Measurements from ENCODE around the gene RAD51B.
"Not testable (repeated sequence)": the region's sequence is repeated elsewhere in the genome, so short reads cannot be mapped to it uniquely, and the experiment has no call there.

Gene RAD51B

DNA sequence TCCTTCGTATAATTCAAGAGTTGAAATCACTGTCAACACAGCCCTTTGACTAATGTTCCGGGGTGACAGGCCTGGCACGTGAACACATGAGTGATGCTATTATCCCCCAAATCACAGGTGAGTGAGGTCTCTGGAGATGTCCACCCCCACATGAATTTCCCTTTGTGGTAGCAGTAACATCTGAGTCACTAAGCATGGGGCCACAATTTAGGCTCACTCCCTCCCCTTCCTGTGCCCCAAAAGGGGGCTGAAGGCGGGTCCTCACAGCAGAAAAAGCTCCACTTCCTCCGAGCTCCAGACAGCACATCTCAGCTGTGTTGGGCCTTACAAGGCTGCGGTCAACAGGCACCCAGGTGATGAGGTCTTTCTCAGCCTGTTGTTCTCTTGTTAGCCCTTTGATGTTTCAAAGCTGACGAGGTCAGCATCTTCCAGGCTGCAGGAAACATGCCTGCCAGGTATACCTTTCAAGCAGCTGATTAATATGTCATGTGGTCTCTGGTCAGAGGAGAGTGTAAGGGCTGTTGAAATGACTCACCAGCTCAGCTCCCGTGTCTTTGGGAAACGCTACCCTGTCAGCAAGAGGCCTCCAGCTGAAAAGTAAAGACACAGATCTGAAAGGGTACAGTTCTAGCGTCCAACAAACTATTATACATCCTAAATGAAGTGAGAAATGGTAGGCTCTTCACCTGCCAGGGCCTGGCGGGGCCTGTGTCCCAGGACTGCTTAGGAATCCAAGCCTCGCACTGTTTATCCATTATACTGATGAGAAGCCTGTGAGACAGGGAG is 866.0 kb downstream of the RAD51B start:
- peak; percentile 52 to 64 (median 60) for DNase-seq

DNA sequence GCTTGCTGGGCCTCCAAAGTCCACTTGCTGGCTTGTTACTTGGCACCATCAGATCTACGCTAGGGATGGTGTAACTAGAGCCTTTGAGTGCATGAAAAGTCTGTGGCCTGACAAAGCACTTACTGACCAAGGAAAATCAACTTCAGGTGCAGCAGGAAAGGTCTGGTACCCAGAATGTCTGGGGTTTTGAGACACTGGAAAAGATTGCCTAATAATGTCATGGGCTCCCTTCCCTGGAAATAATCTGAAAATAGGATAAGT is 866.6 kb downstream of the RAD51B start:
- no peak for DNase-seq

DNA sequence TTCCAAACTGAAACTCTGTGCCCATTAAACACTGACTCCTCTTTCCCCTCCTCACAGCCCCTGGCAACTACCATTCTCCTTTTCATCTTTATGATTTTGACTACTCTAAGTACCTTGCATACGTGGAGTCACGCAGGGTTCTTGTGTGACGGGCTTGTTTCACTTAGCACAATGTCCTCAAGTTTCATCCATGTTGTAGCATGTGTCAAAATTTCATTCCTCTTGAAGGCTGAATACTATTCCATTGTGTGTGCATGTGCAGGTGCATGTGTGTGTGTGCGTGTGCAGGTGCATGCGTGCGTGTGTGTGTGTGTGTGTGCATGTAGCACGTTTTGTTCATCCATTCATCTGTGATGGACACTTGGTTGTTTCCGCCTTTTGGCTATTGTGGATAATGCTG is 867.1 kb downstream of the RAD51B start:
- DNase-seq, result no peak

DNA sequence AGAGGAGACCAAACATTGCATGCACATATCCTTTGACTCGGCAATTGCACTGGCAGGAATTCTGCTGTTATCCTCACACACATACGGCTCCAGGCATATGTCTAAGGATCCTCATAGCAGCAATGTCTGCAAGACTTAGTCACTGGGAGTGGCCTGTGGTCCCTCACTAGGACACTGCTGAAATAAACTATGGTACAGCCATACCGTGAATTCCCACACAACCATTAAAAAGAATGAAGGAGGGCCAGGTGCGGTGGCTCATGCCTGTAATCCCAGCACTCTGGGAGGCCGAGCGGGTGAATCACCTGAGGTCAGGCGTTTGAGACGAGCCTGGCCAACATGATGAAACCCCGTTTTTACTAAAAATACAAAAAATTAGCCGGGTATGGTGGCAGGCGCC is 868.2 kb downstream of the RAD51B start:
- no peak for DNase-seq

DNA sequence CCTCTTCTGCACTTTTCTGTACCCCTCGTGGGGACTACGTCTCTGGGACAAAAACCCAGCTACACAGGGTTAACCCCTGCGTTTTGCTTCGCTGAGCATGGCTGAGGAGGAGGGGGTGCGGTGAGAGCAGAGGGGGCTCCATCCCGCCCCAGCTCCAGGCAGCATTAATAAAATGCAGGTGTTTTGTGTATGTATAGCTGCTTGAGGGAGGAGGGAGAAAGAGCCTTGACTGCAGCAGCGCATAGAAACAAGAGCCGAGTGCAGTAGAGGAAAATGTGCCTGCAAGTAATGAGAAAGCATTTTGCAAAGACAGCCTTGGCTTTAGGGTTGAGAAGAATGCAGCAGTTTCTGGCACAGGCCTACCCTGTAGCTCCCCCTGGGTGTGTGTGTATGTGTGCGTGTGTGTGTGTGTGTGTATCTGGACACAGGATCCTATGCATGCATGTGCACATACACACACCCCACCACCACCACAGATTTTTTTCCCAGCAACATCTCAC is 869.3 kb downstream of the RAD51B start:
- no peak for DNase-seq

DNA sequence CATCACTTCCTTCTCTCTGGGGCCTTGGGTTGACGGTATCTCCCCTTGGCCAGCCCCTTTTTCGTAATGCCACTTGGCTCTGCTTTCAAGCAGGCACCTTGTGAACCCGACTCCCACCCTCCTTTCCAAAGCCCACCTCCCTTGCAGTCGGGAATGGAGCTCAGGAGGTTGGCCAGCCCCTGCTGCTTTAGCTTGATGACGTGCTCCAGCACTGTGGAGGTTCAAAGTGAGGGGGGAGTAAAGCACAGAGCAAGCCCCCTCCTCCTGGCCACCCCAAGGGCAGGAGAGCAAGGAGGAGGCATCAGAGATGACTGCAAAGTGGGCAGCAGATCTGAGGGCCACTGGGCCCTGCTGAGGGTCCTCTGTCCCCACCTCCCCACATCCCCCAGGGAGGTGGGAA is 869.9 kb downstream of the RAD51B start:
- no peak for DNase-seq

DNA sequence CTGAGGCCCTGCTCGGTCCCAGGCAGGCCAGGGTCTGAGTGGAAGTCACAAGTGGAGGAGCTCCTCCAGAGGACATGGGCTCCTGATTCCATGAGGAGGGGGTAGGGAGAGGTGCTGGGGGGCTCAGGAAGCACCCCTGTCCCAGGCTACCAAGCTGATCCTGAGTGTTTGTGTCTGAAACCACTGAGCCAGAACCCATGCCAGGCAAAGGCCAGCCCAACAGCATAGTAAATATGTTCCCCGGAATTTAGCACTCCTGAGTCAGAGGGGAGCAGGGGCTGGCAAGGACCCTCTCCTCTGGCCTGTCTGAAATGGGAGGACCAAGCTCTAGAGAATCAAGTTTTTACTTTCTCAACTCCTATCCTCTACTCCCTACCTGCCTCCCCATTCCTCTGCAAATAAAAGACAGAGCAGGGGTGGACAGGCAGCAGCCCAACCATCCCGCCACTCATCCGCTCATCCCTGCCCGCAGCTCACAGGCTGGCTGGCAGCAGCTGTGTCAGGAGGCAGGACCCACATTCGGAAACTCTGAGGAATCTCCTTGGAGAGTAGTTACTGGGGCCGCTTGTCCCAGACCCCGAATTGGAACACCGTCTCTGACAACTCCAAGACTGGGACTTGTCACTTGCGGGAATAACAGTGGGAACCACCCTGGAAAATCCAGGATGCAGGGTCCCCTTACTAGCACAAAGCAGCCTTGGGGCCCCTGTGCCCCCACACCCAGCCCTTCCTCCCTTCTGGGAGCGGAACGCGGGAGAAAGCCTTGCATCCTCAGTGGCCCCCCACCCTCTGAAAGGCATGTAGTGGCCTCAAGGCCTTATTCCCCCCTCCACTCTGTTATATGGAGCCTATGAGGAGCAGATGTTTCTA is 870.7 kb downstream of the RAD51B start:
- DNase-seq, result no peak

DNA sequence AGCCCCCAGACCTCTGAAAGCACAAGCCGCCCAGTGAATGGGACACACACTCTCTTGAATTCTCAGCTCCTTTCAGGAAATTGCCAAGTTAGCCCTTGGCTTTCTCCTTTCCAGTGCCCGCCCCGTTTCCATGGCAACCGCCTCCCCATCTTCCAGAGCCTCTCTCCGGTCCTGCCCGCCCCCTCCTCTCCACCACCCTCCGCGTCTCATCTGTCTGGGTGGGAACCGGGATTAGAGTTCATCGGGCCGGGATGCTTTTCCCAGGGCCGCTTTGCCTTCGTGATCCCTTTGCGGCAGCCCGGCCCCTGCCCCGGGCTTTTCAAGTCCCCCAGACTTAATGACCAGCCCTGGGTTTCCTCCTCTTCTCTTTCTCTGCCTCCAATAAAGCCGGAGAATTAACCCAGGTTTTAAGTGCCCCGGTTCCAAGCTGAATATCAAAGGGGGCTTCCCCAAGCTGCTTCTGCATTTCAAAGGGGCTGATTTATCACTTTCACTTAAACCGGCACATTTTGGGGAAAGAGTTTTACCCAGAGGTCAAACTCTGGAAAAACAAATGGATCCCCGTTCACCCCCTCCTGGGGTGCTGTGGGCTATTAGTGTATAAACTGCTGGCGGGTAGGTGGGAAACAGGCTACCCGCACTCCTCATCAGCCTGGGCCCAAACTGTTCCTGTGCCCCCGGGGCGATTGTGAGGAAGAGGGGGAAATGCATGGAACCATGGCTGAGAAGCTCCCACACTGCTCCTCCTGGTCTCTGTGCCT is 871.6 kb downstream of the RAD51B start:
- DNase-seq, result no peak

DNA sequence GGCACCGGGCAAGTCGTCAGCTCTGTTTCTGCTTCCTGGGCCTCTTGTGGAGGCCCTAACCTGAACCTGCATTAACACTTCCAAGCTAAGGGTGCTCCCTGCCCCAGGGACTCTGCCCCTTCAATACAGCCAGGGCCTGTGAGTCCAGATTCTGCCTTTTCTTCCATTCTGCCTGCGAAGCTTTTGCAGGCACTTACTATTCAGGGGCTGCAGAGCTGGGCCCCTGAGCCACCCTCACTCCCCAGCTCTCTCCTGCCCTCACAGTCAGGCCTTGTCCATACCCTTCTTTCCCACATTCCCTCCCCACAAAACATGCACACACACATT is 872.2 kb downstream of the RAD51B start:
- DNase-seq, result no peak

DNA sequence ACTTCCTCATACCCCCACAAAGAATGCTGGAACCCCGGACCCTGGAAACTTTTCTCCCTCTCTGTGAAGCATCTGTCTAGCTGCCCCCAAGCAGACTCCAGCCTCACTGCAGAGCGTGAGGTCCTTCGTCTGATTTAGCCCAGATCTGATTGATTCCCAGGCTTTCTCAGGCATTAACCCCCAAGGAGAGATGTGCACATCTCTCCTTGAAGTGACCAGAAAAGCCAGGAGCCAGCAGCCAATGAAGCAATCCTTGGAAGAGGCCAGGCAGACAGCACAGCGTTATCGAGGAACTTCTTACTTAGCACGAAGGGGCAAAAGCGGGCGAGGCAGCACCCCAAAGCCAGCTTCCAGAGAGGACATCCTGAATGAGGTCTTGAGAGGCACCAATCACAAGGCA is 872.6 kb downstream of the RAD51B start:
- DNase-seq, result no peak

DNA sequence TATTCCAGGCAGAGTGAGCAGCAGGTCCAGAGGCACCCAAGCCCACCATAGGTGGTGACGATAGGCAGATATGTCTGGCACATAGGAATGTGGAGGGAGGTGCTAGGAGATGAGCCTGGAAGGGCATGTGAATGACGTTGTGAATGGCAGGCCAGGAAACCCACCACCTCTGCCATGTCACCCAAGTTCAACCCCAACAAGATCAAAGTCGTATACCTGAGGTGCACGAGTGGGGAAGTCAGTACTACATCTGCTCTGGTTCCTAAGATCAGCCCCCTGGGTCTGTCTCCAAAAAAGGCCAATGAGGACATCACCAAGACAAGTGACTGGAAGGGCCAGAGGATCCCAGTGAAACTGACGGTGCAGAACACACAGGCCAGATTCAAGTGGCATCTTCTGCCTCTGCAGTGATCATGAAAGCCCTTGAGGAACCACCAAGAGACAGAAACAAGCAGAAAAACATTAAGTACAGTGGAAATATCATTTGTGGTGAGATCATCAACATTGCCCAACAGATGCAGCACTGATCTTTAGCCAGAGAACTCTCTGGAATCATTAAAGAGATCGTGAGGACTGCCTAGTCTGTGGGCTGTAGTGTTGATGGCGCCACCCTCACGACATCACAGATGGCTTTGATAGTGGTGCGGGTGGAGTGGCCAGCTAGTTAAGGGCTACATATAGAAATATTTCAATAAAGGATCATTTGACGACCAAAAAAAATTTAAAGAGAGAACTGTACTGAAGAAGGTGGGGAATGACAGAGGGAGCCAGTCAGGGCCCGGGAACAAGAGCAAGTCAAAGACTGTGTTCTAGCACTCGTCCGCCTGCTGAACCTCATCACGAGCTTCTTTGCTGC is 873.6 kb downstream of the RAD51B start:
- no peak for DNase-seq

DNA sequence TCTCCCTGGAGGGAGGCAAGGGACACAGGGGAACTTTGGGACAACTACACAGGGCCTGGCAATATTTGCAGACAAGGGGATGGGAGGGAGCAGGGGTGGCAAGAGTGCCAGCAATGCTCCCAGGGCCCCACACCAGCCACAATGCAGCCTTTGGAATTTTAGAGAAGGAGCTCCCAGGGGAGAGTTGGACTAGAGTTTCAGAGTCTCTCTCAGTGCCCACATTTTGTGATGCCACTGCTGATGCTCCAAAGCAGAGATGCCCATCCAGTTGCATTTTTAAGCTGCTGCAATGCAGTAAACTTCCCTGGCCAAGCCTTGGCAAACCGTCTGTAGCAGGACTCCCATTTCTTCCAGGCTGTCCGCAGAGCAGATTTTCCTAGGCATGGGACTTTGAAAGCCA is 874.3 kb downstream of the RAD51B start:
- no peak for DNase-seq

DNA sequence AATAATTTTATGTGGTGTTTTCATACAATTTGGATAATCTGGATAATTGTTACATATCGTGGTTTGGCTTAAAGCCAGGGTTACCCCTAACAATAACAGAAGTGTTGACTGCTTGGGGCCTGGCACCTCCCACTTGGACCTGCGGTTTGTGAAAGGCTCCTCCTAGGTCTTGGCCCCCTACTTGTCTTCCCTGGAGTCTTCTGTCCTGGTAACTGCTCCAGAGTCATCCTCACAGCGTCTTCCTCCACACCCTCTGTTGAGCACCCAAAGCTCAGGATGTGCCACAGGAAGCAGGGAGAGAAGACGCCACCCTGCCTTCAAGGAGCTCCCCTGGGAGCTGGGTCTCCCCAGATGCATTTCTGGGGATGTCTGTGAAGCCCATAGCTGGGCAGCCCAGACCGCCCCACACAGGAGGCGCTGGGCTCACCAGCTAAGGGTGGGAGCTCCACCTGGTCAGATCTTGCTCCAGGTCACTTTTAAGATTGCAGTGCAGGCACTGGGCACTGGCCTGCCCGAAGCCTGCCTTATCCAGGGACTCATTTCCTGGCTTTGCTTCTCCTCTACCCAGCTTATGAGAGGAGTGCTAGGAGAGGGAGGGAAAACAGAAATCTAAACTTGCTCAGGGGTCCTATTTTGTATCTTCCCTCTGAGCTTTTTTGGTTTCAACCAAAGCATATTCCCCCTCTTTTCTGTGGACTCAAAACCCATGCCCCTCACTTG is 875.1 kb downstream of the RAD51B start:
- DNase-seq, result no peak

DNA sequence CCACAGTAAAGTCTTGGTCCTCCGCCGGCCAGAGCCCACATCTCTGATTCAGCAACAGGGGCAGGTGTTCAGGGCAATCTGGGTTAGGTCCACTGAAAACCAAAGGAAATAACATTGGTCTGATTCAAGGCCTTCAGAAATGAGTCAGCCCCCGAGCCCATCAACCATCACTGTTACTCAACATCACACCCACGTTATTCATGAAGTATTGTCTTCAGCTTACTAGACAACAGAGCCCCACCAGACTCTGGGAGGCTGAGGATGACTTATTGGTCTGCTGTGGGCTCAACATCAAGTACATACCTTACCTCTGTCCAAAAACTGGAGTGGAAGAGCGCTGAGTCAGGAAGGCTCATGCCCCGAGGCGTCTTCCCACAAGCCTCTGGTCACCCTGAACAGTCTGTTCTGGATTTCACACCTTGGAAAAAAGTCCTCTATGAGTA is 875.8 kb downstream of the RAD51B start:
- DNase-seq, result no peak

DNA sequence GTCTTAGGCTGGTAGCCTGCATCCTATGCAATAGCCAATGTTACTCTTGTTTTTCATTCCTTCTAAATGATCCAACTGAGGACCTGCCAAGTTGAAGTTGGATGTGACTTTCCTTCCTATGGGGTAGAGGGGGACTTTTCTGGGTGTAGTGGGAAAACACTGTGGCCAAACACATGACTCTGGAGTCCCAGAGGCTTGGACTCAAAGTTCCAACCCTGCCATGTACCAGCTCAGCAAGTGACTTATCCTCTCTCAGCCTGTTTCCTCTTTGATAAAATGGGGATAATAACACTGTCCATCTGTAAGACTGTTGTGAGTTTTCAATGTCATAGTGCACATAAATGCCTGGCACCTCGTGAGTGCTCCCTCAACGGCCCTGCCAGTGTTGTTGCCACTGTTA is 876.3 kb downstream of the RAD51B start:
- DNase-seq, result no peak

DNA sequence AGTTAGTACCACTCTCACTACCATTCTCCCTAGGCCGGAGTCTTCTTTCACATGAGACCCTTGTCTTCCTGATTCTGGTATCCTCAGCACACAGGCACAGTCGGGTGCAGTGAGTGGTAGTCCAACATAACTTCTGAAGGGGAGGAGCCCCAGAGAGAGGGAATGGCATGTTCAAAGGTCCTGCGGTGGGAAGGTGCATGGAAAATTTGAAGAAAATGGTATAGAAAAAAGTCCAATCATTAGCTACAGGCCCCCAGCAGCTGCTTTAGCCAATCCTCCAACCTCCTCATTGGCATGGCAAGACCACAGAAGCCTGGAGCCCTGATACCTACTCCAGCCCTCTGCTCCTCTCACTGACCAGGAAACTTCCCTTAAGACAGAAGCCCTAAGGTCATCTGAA is 876.7 kb downstream of the RAD51B start:
- DNase-seq, result no peak

DNA sequence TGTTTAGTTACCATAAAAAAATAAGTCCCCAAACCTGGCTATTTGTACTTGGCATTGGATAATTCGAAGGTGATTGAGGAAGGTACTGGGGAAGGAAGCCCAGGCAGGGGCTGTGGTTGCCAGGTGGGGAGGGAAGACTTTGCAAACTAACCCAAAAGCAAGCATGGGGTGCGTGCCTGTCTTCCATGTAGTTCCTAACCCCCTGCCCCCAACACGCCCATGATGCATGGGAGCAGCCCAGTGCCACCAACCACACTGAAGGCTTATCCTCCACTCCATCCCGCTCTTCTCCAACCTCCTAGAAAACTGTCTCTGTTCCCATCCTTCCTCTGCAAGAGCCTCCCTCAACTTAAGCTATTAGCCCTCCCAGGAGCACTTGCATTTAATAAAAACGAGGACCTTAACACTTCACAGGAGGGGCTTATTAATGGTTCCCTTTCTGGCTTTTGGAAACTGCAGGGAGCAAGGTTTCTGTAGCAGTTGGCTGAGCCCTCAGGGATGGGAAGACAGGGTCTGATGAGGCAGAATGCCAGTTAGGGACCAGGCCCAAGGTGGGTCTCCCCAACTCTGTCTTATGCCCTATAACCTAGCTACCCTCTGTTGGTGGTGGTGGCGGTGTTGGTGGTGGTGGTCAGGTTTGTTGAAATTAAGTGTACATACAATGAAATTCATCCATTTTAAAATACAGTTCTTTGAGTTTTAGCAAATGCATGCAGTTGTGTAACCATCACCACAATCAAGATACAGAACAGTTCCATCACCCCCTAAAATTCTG is 877.3 kb downstream of the RAD51B start:
- no peak for DNase-seq

DNA sequence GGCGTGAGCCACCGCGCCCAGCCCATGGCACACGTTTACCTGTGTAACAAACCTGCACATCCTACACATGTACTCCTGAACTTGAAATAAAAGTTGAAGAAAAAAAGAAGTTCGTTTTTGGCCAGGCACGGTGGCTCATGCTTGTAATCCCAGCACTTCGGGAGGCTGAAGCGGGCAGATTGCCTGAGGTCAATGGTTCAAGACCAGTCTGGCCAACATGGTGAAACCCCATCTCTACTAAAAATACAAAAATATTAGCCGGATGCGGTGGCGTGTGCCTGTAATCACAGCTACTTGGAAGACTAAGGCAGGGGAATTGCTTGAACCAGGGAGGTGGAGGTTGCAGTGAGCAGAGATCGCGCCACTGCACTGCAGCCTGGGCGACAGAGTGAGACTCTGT is 879.2 kb downstream of the RAD51B start:
- not testable (repeated sequence) for DNase-seq

DNA sequence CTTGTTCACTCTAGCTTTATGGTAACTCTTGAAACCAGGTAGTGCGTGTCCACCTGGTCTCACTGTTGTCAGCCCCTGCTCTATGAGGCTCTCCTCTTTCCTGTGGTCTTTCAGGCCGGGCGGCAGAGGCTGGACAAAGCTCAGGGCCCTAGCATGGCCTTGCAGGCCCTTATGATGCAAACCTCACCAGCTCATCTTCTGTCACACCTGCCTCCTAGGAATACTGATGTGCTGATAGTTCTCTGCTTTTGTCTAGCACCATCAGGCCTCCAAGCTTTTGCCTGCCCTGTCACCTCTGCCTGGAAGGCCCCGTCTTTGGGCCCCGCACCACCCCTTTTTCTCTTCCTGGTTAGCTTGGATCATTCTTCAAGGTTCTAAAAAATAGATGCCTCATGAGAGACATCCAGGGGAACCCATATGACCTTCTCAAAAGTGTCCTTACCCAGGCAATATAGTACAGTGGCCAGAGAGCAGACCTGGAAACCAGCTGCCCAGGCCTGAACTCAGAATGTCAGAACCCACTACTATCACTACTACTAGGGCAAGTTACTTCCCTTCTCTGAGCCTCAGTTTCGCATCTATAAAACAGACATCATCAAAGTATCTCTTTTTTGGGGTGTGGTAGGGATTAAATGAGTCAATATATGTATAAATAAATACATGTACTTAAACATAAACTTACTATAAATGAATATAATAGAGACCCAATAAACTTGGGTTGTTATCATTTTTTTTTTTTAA is 881.6 kb downstream of the RAD51B start:
- no peak for DNase-seq

DNA sequence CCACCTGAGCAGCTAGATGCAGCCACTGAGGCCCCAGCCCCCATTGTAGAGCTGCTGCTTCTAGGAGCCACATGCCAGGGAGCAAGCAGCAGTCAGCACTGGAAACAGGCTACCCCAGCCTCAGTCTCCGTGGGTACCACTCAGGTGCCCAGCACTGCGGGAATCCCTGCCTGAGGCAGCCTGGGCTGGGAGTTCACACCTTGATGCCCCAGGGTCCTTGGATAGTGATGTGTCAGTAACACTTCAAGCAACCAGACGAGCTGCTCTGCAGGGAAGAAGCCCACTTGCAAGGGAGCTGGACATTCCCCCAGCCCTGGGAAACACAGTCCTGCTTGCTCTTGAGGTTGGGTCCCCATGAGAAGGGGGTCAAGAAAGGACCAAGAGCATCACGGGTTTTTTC is 882.6 kb downstream of the RAD51B start:
- DNase-seq, result no peak

DNA sequence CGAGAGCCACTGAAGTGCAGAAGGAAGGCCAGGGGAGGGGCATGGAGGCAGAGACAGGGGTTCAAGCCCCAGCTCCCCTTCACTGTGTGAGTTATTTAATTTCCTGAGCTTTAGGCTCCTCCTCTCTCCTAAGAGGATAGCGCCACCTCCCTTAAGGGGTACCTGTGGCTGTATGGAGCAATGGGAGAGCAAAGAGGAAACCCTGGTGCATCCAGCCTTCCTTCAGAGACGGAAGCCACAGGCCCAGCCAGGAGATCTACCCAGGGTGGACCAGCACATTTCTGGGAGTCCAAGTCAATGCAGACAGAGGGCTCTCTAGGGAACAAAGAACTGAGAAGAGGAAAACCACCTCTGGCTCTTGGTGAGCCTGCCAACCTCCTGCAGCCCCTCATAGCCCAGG is 883.0 kb downstream of the RAD51B start:
- no peak for DNase-seq
